Ascending aorta (tissue), 2 donors: Measurements from ENCODE around the gene TTLL5. TPM values are rescaled to one million over a fixed set of nuclear protein-coding genes. Genes with fewer than 3 reads are reported as not detected.

ENCODE experiments used
- DNase-seq, 2 donors: peaks; one replicate each; pipeline ENCODE4 v3.0.0-alpha.2; 2019; ENCODE audit warnings: low spot score in 2 of 2
- H3K27ac ChIP-seq, 2 donors: fragments of 200-600 bp; sonication (generic); one replicate each; pipeline ENCODE4 v1.5.1; 2016 to 2017; ENCODE audit warnings: mild to moderate bottlenecking in 1 of 2
- H3K27me3 ChIP-seq: fragments of 200-600 bp; sonication (generic); one replicate; pipeline ENCODE4 v1.5.1; 2017
- H3K36me3 ChIP-seq, 2 donors: fragments of 200-600 bp; sonication (generic); one replicate each; pipeline ENCODE4 v1.5.1; 2016
- H3K4me1 ChIP-seq, 2 donors: fragments of 200-600 bp; sonication (generic); one replicate each; pipeline ENCODE4 v1.5.1; 2016 to 2017; ENCODE audit warnings: mild to moderate bottlenecking in 1 of 2
- H3K4me3 ChIP-seq, 2 donors: fragments of 200-600 bp; sonication (generic); one replicate each; pipeline ENCODE4 v1.5.1; 2016 to 2017; ENCODE audit warnings: mild to moderate bottlenecking in 1 of 2
- H3K9me3 ChIP-seq, 2 donors: fragments of 200-600 bp; sonication (generic); one replicate each; pipeline ENCODE4 v1.5.1; 2016
- intact Hi-C: fragments of 100-400 bp; cut with DNase I; formaldehyde crosslinking; loops from one replicate; pipeline ENCODE4 v1.15.1; 2023
- total RNA-seq: library from RNA; depleted of rRNA; stranded (reverse); fragments of >200 nt; gene quantifications from one replicate; pipeline ENCODE4 v1.1.0, GENCODE V29; 2016
- TF ChIP-seq, protein P1 (sequence below), 3 experiments: fragments of 200-600 bp in 2 of 3; fragments of 450-650 bp in 1 of 3; sonication (generic) in 2 of 3; IDR thresholded peaks; one replicate each; pipeline ENCODE4 v1.5.1; 2016 to 2019; ENCODE audit warnings: antibody characterized with exemption in 3 of 3, mild to moderate bottlenecking in 1 of 3, moderate library complexity in 1 of 3

Gene TTLL5
- total RNA-seq, 1 donor from 2014 or later: 43.1 TPM

GRCh38 chr14:75699331-75699730, 38.3 kb downstream of the TTLL5 start:
- Histone ChIP-seq H3K27ac (no peak overlapping the region), H3K27me3 (no peaks in the 10 kb centered on the region), H3K9me3 (peaks cover 0 to 7% of the 10 kb centered on the region in 2 donors), H3K4me1 (no peaks in the 10 kb centered on the region), H3K4me3 (no peak overlapping the region), H3K36me3 (peaks cover 15 to 27% of the 10 kb centered on the region in 2 donors)
- TF ChIP-seq, protein P1, sequence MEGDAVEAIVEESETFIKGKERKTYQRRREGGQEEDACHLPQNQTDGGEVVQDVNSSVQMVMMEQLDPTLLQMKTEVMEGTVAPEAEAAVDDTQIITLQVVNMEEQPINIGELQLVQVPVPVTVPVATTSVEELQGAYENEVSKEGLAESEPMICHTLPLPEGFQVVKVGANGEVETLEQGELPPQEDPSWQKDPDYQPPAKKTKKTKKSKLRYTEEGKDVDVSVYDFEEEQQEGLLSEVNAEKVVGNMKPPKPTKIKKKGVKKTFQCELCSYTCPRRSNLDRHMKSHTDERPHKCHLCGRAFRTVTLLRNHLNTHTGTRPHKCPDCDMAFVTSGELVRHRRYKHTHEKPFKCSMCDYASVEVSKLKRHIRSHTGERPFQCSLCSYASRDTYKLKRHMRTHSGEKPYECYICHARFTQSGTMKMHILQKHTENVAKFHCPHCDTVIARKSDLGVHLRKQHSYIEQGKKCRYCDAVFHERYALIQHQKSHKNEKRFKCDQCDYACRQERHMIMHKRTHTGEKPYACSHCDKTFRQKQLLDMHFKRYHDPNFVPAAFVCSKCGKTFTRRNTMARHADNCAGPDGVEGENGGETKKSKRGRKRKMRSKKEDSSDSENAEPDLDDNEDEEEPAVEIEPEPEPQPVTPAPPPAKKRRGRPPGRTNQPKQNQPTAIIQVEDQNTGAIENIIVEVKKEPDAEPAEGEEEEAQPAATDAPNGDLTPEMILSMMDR (IDR thresholded peaks at IDR 0.05): no peak
- DNase-seq: no peak
- intact Hi-C loops: no loop called here

DNA sequence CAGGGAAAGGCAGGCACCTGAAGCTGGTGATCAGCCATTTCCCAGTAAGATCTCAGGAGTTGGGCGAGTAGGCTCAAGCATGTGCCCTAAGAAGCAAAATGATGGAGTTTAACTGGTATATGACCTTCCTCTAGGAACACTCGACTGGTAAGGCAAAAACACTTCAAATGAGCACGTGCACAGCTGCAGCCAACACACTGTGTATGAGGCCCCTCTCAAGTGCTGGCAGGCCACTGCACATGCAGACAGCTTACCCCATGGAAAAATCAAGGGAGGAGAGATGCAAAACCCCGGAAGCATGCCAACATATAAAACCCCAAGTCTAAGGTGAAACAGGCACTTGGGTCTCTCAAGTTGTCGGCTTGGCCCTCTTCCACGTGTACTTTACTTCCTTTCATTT, 39.2 kb downstream of the TTLL5 start:
- no peaks in the 10 kb centered on the region for H3K4me1 ChIP-seq
- DNase-seq: no peak
- H3K27me3 ChIP-seq: no peaks in the 10 kb centered on the region
- H3K4me3 ChIP-seq: no peak overlapping the region
- no peak overlapping the region for H3K27ac ChIP-seq
- TF ChIP-seq, protein P1 (IDR thresholded peaks at IDR 0.05): no peak
- no peaks in the 10 kb centered on the region for H3K9me3 ChIP-seq
- H3K36me3 ChIP-seq: peaks cover 9 to 17% of the 10 kb centered on the region in 2 donors
- intact Hi-C loops: loop anchor here (10.0 kb wide), 1 partner anchor 355 kb away; no protein-coding TSS in a partner anchor

- Histone ChIP-seq H3K4me1 (no peaks in the 10 kb centered on the region), H3K9me3 (no peaks in the 10 kb centered on the region), H3K27ac (peak overlapping the region; percentile 67 to 75), H3K27me3 (no peaks in the 10 kb centered on the region), H3K4me3 (no peak overlapping the region), H3K36me3 (peaks cover 9 to 16% of the 10 kb centered on the region in 2 donors)
- TF ChIP-seq, protein P1 (IDR thresholded peaks at IDR 0.05): no peak
- intact Hi-C loops: loop anchor here (10.0 kb wide), 1 partner anchor 353 kb away; no protein-coding TSS in a partner anchor
- no peak for DNase-seq
These were observed 41.1 kb downstream of the TTLL5 start for GRCh38 chr14:75702122-75702521.

DNA sequence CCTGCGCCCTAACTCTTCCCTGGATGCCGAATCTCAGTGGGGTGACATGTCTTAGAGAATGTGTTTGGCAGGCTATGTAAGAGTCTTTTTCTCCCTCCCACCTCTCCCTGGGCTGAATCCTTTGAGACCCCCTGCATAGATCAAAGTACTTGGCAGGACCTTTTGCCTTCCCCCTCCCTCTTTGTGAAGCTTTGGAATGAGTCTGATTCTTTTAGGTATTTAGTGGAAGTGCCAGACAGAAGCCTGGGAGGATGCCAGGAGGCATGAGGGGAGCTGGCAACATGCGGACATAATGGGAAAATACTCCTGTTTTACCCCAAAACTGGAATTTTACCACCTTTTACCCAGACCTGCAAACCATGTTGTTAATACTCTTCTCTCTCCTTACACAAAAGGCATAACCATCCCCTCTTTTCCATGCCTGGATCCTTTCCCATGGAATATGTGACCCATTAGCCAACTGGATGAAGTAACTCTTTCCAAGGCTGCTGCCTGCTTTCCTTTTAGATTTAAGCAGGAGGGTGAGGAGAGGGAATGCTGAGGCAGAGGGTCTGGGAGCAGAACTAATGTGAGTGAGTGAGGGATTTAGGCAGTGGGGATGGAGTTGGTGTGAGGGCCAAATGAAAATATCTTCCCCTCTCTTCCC, 41.7 kb downstream of the TTLL5 start:
- Histone ChIP-seq H3K27me3 (no peaks in the 10 kb centered on the region), H3K4me3 (peak overlapping the region in 1 of 2 donors; percentile 2), H3K36me3 (peaks cover 9 to 16% of the 10 kb centered on the region in 2 donors), H3K9me3 (no peaks in the 10 kb centered on the region), H3K27ac (peak overlapping the region; percentile 67 to 75), H3K4me1 (no peaks in the 10 kb centered on the region)
- no peak for DNase-seq
- TF ChIP-seq, protein P1 (IDR thresholded peaks at IDR 0.05): no peak
- intact Hi-C loops: loop anchor here (1.0 to 10.0 kb wide), 2 partner anchors 41 to 352 kb away; partner anchors contain the start of gene TTLL5

- H3K36me3 ChIP-seq: peaks cover 4 to 16% of the 10 kb centered on the region in 2 donors
- H3K4me1 ChIP-seq: no peaks in the 10 kb centered on the region
- no peak for DNase-seq
- no peaks in the 10 kb centered on the region for H3K27me3 ChIP-seq
- peak overlapping the region; percentile 67 to 75 for H3K27ac ChIP-seq
- no peak overlapping the region for H3K4me3 ChIP-seq
- no peaks in the 10 kb centered on the region for H3K9me3 ChIP-seq
- TF ChIP-seq, protein P1 (IDR thresholded peaks at IDR 0.05): no peak
- intact Hi-C loops: loop anchor here (1.0 to 10.0 kb wide), 2 partner anchors 42 to 351 kb away; partner anchors contain the start of gene TTLL5
These were observed 42.4 kb downstream of the TTLL5 start for GRCh38 chr14:75703467-75703866.
